Thyroid gland (tissue), 4 donors: ENCODE results near the gene BSN. TPM values are rescaled to one million over a fixed set of nuclear protein-coding genes. Genes with fewer than 3 reads are reported as not detected.
A peak's percentile ranks its signal among the peaks of the same experiment; 100 is the strongest.
"Not testable (repeated sequence)": the region's sequence is repeated elsewhere in the genome, so short reads cannot be mapped to it uniquely, and the experiment has no call there.

Source experiments
- DNase-seq, 2 donors: peaks; one replicate each; pipeline ENCODE4 v3.0.0-alpha.2; 2019
- H3K27ac ChIP-seq, 3 donors: fragments of 200-600 bp; sonication (generic); 1 replicate in 2 of 3; 2 replicates in 1 of 3; pipeline ENCODE4 v1.5.1; 2016 to 2019; ENCODE audit warnings: mild to moderate bottlenecking in 1 of 3, moderate library complexity in 1 of 3
- H3K27me3 ChIP-seq: fragments of 200-600 bp; sonication (generic); one replicate; pipeline ENCODE4 v1.5.1; 2019
- H3K36me3 ChIP-seq, 2 donors: fragments of 200-600 bp; sonication (generic); one replicate each; pipeline ENCODE4 v1.5.1; 2016 to 2019
- H3K4me1 ChIP-seq, 2 donors: fragments of 200-600 bp; sonication (generic); one replicate each; pipeline ENCODE4 v1.5.1; 2017 to 2019
- H3K4me3 ChIP-seq, 3 donors: fragments of 200-600 bp; sonication (generic); replicated peaks in 1 of 3; 1 replicate in 2 of 3; 2 replicates in 1 of 3; pipeline ENCODE4 v1.5.1; 2016; ENCODE audit warnings: mild to moderate bottlenecking in 1 of 3
- H3K9me3 ChIP-seq: fragments of 200-600 bp; sonication (generic); one replicate; pipeline ENCODE4 v1.5.1; 2017
- POLR2A ChIP-seq, 2 donors: fragments of 450-650 bp; IDR thresholded peaks; one replicate each; pipeline ENCODE4 v1.6.1; 2017; ENCODE audit warnings: antibody characterized with exemption in 2 of 2, mild to moderate bottlenecking in 2 of 2, moderate library complexity in 1 of 2
- WGBS, 2 donors: methylation state at CpG; one replicate each; pipeline ENCODE4 v1.1.5; 2017; 5-methylcytosine and 5-hydroxymethylcytosine counted together
- intact Hi-C: fragments of 100-400 bp; cut with DNase I; formaldehyde crosslinking; loops from one replicate; pipeline ENCODE4 v1.15.1; 2023
- total RNA-seq, 4 donors: library from RNA; depleted of rRNA; stranded (reverse); fragments of >200 nt; gene quantifications; one replicate each; pipeline ENCODE4 v1.2.3, GENCODE V29; 2016
- TF ChIP-seq, protein P1 (sequence below), 6 experiments: fragments of 200-600 bp in 3 of 6; fragments of 450-650 bp in 3 of 6; sonication (generic) in 3 of 6; IDR thresholded peaks; one replicate each; pipeline ENCODE4 v1.5.1; 2016 to 2019; ENCODE audit warnings: antibody characterized with exemption in 6 of 6, mild to moderate bottlenecking in 2 of 6, inconsistent platforms in 1 of 6, moderate library complexity in 1 of 6

The BSN gene
- total RNA-seq, 4 donors from 2014 or later = 0.56 to 1.8 (median 0.99) TPM

DNA sequence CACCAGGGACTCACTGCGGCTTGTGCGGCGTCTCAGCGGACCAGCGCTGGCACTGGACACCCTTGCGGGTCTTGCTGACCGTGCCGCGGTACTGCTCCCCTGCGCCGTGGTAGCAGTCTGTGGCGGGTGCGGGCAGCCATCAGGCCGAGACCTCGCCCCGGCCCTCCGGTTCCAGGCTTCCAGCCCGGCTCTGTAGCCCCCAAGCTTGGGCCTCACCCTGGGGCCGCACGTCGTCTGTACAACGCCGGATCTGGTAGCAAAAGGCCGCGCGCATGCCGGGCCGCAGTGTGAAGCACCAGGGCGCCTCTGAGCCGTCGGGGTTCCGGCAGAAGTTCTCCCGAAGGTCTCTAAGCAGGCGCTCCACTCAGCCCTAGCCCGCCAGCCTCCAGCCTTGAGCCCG, 131.6 kb downstream of the BSN start:
- peak overlapping the region in 1 of 3 donors; percentile 17 for H3K27ac ChIP-seq
- H3K36me3 ChIP-seq, intact Hi-C loops, H3K27me3 ChIP-seq, H3K9me3 ChIP-seq: not testable (repeated sequence)
- DNase-seq = peak; percentile 27 to 28
- peaks cover 32 to 58% of the 10 kb centered on the region in 2 donors for H3K4me1 ChIP-seq
- WGBS, 2 donors = 18 to 21% methylated on average over 3 to 19 of the region's 36 CpGs
- H3K4me3 ChIP-seq = peak overlapping the region in 1 of 3 donors; percentile 23

DNA sequence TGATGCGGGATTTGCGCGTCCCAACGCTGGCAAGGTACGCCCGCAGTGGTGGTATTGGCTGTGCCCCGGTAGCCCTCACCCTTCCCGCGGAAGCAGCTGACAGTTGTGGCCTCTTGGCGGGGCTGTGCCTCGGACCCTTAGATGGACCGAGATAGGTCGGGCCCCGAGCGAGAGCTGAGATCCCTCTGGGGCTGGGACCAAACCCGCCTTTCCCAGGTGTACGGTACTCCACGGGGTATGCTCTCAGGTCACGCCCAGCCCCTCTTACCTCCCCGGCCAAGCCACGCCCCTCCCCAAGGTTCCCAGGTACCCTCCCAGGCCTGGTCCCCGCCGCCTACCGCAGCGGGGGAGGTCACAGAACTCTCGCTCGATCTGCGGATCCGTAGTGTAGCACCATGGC, 132.1 kb downstream of the BSN start:
- H3K9me3 ChIP-seq, H3K36me3 ChIP-seq, H3K27me3 ChIP-seq, intact Hi-C loops: not testable (repeated sequence)
- peak in 1 of 2 donors; percentile 46 for TF ChIP-seq POLR2A (IDR thresholded peaks at IDR 0.05)
- peaks cover 33 to 63% of the 10 kb centered on the region in 2 donors for H3K4me1 ChIP-seq
- 0% methylated on average over 3 of the region's 29 CpGs; no CpG with 5 or more reads in 1 of the 2 donors for WGBS, 2 donors
- H3K27ac ChIP-seq = peak overlapping the region in 1 of 3 donors; percentile 49
- DNase-seq = peak; percentile 95 to 96
- peak overlapping the region in 1 of 3 donors; percentile 23 for H3K4me3 ChIP-seq

DNA sequence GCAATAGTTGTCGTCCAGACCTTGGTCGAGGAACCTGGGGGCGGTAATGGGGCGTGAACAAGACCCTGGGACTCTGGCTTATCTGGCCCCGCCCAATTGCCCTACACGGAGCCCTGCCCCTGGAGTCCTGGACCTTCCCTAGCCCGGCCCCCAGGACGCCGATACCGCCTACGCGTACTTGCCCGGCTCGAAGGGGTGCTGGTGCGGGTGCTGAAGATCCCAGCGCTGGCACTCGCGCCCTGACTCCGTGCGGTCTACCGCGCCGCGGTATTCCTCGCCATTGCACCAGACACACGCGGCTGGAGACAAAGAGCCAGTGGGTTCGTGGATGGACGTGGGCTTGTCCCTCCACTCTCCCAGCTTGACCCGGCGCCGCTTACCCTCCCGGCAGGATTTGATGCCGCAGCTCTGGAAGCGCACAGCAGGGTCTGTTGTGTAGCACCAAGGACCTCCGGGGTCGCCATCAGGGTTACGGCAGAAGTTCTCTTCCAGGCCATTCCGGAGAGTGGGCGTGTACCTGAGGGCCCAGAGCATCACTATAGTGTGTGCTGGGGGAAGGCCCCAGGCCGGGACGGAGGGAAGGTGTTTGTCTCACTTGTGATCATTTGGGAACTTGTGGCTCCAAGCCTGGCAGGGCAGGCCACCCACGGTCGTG, 132.6 kb downstream of the BSN start:
- intact Hi-C loops = not testable (repeated sequence)
- 0 to 45% methylated on average over 6 to 10 of the region's 44 CpGs for WGBS, 2 donors

DNA sequence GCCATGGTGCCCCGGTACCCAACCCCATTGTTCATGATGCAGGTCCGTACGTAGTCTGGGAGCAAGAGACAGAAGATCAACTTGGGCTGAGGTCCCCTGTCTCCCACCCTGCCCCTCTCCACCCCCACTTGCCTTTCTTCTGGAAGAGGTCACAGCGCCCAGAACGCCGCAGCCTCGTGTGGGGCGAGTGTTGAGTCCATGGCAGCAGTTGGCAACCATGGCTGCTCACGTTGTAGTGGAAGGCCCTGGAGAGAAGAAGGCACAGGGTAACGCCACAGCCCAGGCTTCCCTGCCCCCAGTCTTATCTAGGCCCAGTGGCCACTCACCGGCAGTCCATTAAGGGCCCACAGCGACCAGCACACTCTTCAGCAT, 133.1 kb downstream of the BSN start:
- intact Hi-C loops, H3K4me3 ChIP-seq, H3K27ac ChIP-seq, H3K27me3 ChIP-seq, H3K36me3 ChIP-seq, H3K9me3 ChIP-seq, DNase-seq: not testable (repeated sequence)
- peaks cover 31 to 57% of the 10 kb centered on the region in 2 donors for H3K4me1 ChIP-seq
- whole genome bisulfite sequencing, 2 donors = 91 to 100% methylated on average over 3 to 6 of the region's 12 CpGs

More for the DNA sequence above, 132.6 kb downstream of the BSN start:
- peak; percentile 93 to 96 for DNase-seq
- not testable (repeated sequence) for H3K27me3 ChIP-seq, H3K9me3 ChIP-seq, H3K36me3 ChIP-seq
- Histone ChIP-seq H3K4me3 (peak overlapping the region in 1 of 3 donors; percentile 23), H3K4me1 (peaks cover 33 to 62% of the 10 kb centered on the region in 2 donors), H3K27ac (peak overlapping the region in 1 of 3 donors; percentile 49)

DNA sequence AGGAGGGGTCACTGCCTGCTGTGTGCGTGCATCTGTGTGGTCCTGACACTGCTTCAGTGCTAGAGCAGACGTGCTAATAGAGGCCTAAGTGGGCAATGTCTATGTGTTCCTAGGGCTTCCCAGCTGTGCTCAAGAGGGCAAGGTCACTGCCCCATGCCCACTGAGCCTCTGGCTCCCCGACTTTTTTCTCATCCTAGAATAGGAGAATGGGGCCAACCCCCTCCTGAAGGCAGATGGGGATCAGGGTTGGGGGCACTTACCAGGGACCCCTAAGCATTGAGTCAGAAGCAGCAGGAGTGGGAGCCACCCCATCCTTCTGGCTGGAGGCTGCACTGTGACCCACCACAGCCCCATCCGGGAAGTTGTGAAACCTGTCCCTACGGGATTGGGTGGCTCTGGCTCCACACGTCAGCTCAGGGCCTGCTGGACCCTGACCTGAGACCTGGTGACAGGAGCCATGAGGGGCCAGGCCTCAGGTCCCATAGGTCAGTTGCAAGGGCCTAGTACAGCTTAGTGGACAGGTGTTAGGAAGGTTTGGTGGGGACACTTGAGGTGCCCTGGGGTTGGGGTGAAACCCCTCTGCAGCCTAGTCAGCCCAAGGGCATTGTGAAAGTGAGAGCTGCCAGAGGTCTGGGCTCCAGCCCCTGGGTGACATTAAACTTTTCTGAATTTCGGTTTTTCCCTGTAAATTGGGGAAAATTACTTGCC, 134.2 kb downstream of the BSN start:
- Histone ChIP-seq H3K4me3 (peak overlapping the region in 1 of 3 donors; percentile 91), H3K27ac (peak overlapping the region; percentile 51 to 85 (median 75)), H3K4me1 (peaks cover 24 to 46% of the 10 kb centered on the region in 2 donors)
- DNase-seq, H3K27me3 ChIP-seq, H3K9me3 ChIP-seq, H3K36me3 ChIP-seq, intact Hi-C loops: not testable (repeated sequence)
- WGBS, 2 donors = 57 to 76% methylated on average over 5 to 6 of the region's 7 CpGs

DNA sequence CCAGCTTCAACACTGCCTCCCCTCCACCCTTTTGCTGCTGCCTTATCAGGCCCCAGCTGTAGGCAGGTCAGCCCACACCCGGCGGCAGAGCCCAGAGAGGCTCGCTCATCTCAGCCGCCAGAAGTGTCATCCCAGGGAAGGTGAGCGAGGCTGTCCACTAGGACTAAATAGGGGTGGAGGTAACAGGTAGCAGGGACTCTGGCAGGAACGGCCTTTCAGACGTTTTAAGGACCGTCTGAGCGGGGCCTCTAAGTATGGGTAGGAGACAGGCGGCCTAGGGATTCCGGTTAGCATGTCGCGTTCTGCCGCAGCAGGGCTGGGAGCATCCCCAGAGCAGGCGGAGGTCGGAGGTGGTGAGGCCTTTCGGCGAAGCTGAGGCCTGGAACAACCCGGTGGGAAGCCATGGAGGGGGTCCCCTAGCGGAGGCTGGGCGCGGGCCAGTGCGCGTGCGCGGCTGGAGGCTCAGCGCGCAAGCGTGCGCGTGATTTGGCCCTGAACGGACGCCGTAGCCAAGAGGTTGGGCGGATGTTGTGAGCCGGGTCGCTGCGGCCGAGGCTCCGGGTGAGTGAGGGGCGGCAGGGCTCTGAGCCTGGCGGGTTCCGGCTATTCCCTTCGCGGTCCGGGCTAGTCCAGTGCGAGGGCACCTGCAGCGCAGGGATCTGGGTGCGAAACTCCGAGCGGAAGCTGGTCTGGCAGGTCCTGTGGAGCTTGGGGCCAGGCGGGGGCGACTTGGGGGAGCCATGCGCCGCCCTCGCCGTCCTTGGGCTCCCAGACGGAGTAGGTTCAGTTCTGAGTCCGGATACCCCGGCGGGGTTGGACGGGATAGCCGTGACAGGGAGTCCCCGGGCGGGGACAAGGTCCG, 135.0 kb downstream of the BSN start, which contains the start of the genes MST1 and RNF123:
MST1 (minus strand) TSS at position 429 of the 862 bp plus-strand sequence. CDS start 783 bp downstream, outside the sequence.
RNF123 (plus strand) TSS at position 512 of the 862 bp plus-strand sequence. CDS start 1,609 bp downstream, outside the sequence.
- peaks cover 20 to 38% of the 10 kb centered on the region in 2 donors for H3K4me1 ChIP-seq
- no peaks in the 10 kb centered on the region for H3K36me3 ChIP-seq
- H3K27ac ChIP-seq = peak within 1 kb of the TSS; percentile 51 to 85 (median 75)
- intact Hi-C loops = no loop called here
- peak; percentile 88 to 89 for DNase-seq
- peak within 1 kb of the TSS; percentile 82 to 98 (median 91) for H3K4me3 ChIP-seq
- peak in 1 of 2 donors; percentile 65 for TF ChIP-seq POLR2A (IDR thresholded peaks at IDR 0.05)
- TF ChIP-seq, protein P1, sequence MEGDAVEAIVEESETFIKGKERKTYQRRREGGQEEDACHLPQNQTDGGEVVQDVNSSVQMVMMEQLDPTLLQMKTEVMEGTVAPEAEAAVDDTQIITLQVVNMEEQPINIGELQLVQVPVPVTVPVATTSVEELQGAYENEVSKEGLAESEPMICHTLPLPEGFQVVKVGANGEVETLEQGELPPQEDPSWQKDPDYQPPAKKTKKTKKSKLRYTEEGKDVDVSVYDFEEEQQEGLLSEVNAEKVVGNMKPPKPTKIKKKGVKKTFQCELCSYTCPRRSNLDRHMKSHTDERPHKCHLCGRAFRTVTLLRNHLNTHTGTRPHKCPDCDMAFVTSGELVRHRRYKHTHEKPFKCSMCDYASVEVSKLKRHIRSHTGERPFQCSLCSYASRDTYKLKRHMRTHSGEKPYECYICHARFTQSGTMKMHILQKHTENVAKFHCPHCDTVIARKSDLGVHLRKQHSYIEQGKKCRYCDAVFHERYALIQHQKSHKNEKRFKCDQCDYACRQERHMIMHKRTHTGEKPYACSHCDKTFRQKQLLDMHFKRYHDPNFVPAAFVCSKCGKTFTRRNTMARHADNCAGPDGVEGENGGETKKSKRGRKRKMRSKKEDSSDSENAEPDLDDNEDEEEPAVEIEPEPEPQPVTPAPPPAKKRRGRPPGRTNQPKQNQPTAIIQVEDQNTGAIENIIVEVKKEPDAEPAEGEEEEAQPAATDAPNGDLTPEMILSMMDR (IDR thresholded peaks at IDR 0.05) = peak in 3 of 6 experiments; percentile 11 to 26 (median 23)
- no peaks in the 10 kb centered on the region for H3K27me3 ChIP-seq
- 0 to 3% methylated on average over 2 to 19 of the region's 66 CpGs for WGBS, 2 donors
- no peaks in the 10 kb centered on the region for H3K9me3 ChIP-seq

DNA sequence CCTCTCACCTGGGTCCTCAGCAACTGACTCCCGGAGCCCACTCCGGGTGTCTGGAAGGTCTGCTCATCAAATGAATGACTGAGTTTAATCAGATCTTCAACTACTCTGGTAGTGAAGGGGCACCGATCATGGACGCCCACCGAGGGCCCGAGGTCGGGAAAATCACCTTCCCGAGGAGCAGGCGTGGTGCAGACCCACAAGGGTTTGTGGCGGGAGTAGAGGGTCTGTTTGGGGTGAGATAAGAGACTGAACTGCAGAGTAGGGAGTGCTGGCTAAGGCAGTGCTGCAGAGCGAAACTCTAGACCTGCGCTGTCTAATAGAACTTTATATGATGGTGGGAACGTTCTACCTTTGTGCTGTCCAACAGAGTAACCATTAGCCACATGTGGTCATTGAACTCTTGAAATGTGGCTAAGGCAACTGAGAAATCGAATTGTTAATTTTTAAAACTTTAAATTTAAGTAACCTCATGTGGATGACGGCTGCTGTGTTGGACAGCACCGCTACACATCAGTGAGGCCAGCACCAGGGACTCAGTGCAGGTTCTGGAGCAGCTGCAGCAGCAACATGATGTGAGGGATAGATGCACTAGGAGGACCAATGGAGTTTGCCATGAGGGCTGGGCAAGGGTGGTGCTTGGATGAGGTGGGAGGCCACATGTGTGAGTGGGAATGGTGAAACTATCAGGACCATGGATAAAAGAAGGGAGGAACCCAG, 135.8 kb downstream of the BSN start:
- peaks cover 20 to 34% of the 10 kb centered on the region in 2 donors for H3K4me1 ChIP-seq
- H3K9me3 ChIP-seq, DNase-seq, H3K36me3 ChIP-seq, intact Hi-C loops, H3K27me3 ChIP-seq: not testable (repeated sequence)
- H3K27ac ChIP-seq = peak overlapping the region in 2 of 3 donors; percentile 75 to 85
- H3K4me3 ChIP-seq = peak overlapping the region; percentile 82 to 98 (median 91)
- WGBS, 2 donors = 7 to 13% methylated on average over 14 to 16 of the region's 16 CpGs

DNA sequence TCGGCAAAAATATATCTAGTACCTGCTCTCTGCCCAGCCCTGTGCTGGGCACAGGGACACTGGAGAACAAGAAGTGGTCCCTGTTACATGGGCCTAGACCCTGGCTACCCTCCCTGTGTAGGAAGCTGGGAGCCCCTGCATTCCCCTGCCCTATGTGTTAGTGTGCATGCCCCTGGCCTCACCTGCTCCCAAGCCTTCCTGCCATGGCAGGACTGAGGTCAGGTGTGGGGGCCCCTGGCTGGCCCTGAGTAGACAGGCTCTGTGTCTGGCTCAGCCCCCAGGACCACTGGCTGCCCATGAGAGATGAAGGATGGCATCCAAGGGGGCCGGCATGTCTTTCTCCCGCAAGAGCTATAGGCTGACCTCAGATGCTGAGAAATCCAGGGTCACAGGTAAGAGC, 136.6 kb downstream of the BSN start:
- H3K4me3 ChIP-seq, H3K36me3 ChIP-seq, intact Hi-C loops, H3K9me3 ChIP-seq, H3K27ac ChIP-seq, DNase-seq, H3K27me3 ChIP-seq: not testable (repeated sequence)
- 92 to 96% methylated on average over 3 of the region's 3 CpGs for WGBS, 2 donors
- H3K4me1 ChIP-seq = peaks cover 20 to 32% of the 10 kb centered on the region in 2 donors

DNA sequence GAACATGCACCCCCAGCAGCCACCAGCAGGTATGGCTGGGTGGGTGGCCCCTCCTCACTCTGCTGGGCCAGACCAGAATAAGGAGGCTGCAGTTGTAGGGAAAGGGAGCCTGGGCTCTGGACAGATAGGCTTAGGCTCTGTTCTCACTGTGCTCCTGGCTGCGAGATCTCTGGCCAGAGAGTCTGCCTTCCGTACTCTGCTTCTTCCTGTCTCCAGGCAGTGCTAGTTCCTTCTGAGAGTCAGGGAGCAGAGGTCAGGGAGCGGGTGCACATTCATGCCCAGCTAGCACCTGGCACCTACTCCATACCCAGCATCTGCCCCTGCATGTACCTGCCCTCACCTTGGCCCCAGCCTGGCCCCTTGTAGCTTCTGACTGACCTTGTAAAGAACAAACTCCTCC, 137.2 kb downstream of the BSN start:
- H3K27me3 ChIP-seq, H3K27ac ChIP-seq, H3K4me3 ChIP-seq, DNase-seq, H3K9me3 ChIP-seq, H3K36me3 ChIP-seq, intact Hi-C loops: not testable (repeated sequence)
- WGBS, 2 donors = 78 to 88% methylated on average over 3 of the region's 3 CpGs
- H3K4me1 ChIP-seq = peaks cover 20 to 27% of the 10 kb centered on the region in 2 donors

DNA sequence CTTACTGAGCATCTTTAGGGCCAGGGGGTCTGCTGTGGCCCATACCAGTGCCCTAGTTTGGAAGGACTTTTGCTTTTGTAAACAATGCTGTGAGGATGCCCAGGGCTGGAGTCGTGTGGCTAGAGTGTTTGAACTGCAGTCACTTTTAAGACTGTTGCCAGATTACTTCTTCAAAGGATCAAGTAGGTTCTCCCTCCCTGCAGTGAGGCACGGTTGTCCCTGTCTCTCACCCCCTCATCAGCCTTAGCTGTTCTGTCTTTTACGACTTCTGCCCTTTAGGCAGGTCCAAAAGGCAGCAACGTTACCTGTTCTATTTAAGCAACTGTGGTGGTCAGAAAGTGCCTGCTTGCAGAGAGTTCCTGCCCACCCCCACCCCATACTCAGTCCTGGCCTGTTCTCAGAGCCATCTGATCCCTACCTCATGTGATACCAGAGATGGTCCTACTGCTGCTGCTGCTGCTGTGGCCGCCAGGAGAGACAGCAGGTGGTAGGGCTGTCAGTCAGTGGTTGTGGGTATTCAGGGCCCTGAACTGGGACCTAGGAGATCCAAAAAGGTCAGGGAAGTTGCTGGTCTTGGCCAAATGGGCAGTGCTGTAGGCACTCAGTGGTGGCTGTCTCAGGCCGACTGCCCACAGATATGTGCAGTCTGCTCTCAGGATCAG, 140.3 kb downstream of the BSN start:
- DNase-seq, H3K4me3 ChIP-seq, H3K27me3 ChIP-seq, intact Hi-C loops, H3K27ac ChIP-seq, H3K9me3 ChIP-seq: not testable (repeated sequence)
- H3K4me1 ChIP-seq = peaks cover 13 to 17% of the 10 kb centered on the region in 2 donors
- H3K36me3 ChIP-seq = peaks cover 0 to 10% of the 10 kb centered on the region in 2 donors
- WGBS, 2 donors = 60 to 63% methylated on average over 5 of the region's 6 CpGs
